GM12892 (cell line): ENCODE results near the gene TESK2.

Experiments
- POLR2A ChIP-seq: IDR thresholded peaks from 2 replicates; pipeline ENCODE4 v1.6.1; 2011; ENCODE audit warnings: low read depth, low read length, control low read depth
- POLR2AphosphoS5 ChIP-seq: IDR thresholded peaks from 2 replicates; pipeline ENCODE4 v1.6.1; 2011; ENCODE audit warnings: low read depth, low read length, control low read depth
- TAF1 ChIP-seq: IDR thresholded peaks from 2 replicates; pipeline ENCODE4 v1.6.1; 2011; ENCODE audit warnings: low read depth, mild to moderate bottlenecking, control low read depth, low read length, borderline replicate concordance

GRCh38 chr1:45411510-45411899 lies 79.5 kb downstream of the TESK2 start:
- TF ChIP-seq POLR2AphosphoS5: no peak
- TF ChIP-seq POLR2A: no peak
- no peak for TF ChIP-seq TAF1
